Gastrocnemius medialis (tissue), 4 donors: ENCODE measurements around the gene EBNA1BP2. TPM values are rescaled to one million over a fixed set of nuclear protein-coding genes. Genes with fewer than 3 reads are reported as not detected.

Source experiments
- ATAC-seq, 2 donors: fragments of 150-250 bp; one replicate each; pipeline ENCODE4 v1.9.1; 2016
- DNase-seq, 2 donors: peaks; one replicate each; pipeline ENCODE4 v3.0.0-alpha.2; 2019
- H3K27ac ChIP-seq, 4 donors: fragments of 200-600 bp; sonication (generic); 1 replicate in 1 of 4; 2 replicates in 3 of 4; pipeline ENCODE4 v1.5.1; 2016 to 2018; ENCODE audit warnings: mild to moderate bottlenecking in 2 of 4, moderate library complexity in 1 of 4
- H3K27me3 ChIP-seq, 3 donors: fragments of 200-600 bp; sonication (generic) in 2 of 3; 1 replicate in 1 of 3; 2 replicates in 2 of 3; pipeline versions ENCODE4 v1.5.1 to v1.6.0; 2016 to 2019; ENCODE audit warnings: mild to moderate bottlenecking in 1 of 3, moderate library complexity in 1 of 3
- H3K36me3 ChIP-seq, 2 donors: fragments of 200-600 bp; sonication (generic) in 1 of 2; one replicate each; pipeline ENCODE4 v1.5.1; 2017 to 2018
- H3K4me1 ChIP-seq, 2 donors: fragments of 200-600 bp; sonication (generic) in 1 of 2; one replicate each; pipeline ENCODE4 v1.5.1; 2016 to 2017; ENCODE audit warnings: mild to moderate bottlenecking in 2 of 2
- H3K4me3 ChIP-seq, 4 donors: fragments of 200-600 bp; sonication (generic) in 3 of 4; 1 replicate in 1 of 4; 2 replicates in 3 of 4; pipeline ENCODE4 v1.5.1; 2016 to 2019; ENCODE audit warnings: mild to moderate bottlenecking in 2 of 4
- H3K9me3 ChIP-seq, 3 donors: fragments of 200-600 bp; sonication (generic) in 2 of 3; 1 replicate in 1 of 3; 2 replicates in 2 of 3; pipeline ENCODE4 v1.5.1; 2016 to 2019
- POLR2A ChIP-seq, 2 donors: fragments of 450-650 bp; IDR thresholded peaks; one replicate each; pipeline ENCODE4 v1.6.1; 2017; ENCODE audit warnings: antibody characterized with exemption in 2 of 2, mild to moderate bottlenecking in 2 of 2, moderate library complexity in 2 of 2
- in situ Hi-C, 4 donors: fragments of 200-750 bp; cut with MboI; loops; one replicate each; pipeline versions ENCODE4 v1.15.0 to v1.8.0; 2017; ENCODE audit warnings: low sequenced_read_pairs in 4 of 4
- intact Hi-C: fragments of 100-400 bp; cut with DNase I; formaldehyde crosslinking; loops from one replicate; pipeline ENCODE4 v1.15.1; 2023; ENCODE audit warnings: low total_unique reads
- total RNA-seq, 4 donors: library from RNA; depleted of rRNA; stranded (reverse); fragments of >200 nt; gene quantifications; one replicate each; pipeline versions ENCODE4 v1.1.0 to v1.2.3, GENCODE V29; 2016
- TF ChIP-seq, protein P1 (sequence below), 5 experiments: fragments of 450-650 bp in 3 of 5; fragments of 200-600 bp in 2 of 5; sonication (generic) in 2 of 5; IDR thresholded peaks in 4 of 5; conservative IDR thresholded peaks in 1 of 5; 1 replicate in 4 of 5; 2 replicates in 1 of 5; pipeline ENCODE4 v1.5.1; 2016 to 2019; ENCODE audit warnings: antibody characterized with exemption in 5 of 5, mild to moderate bottlenecking in 3 of 5, moderate library complexity in 3 of 5

EBNA1BP2 gene
- total RNA-seq, 4 donors from 2014 or later = 41.2 to 68.4 (median 59.1) TPM

- intact Hi-C loops (no loop called here), in situ Hi-C loops (no loop called here)
- no peaks in the 10 kb centered on the region for H3K27me3 ChIP-seq
- no peaks in the 10 kb centered on the region for H3K9me3 ChIP-seq
- ATAC-seq = no peak
- peaks cover 0 to 6% of the 10 kb centered on the region in 2 donors for H3K4me1 ChIP-seq
- H3K27ac ChIP-seq = no peak overlapping the region
- DNase-seq = no peak
- no peak overlapping the region for H3K4me3 ChIP-seq
- H3K36me3 ChIP-seq = no peaks in the 10 kb centered on the region
- TF ChIP-seq POLR2A (IDR thresholded peaks at IDR 0.05) = no peak
- TF ChIP-seq, protein P1, sequence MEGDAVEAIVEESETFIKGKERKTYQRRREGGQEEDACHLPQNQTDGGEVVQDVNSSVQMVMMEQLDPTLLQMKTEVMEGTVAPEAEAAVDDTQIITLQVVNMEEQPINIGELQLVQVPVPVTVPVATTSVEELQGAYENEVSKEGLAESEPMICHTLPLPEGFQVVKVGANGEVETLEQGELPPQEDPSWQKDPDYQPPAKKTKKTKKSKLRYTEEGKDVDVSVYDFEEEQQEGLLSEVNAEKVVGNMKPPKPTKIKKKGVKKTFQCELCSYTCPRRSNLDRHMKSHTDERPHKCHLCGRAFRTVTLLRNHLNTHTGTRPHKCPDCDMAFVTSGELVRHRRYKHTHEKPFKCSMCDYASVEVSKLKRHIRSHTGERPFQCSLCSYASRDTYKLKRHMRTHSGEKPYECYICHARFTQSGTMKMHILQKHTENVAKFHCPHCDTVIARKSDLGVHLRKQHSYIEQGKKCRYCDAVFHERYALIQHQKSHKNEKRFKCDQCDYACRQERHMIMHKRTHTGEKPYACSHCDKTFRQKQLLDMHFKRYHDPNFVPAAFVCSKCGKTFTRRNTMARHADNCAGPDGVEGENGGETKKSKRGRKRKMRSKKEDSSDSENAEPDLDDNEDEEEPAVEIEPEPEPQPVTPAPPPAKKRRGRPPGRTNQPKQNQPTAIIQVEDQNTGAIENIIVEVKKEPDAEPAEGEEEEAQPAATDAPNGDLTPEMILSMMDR (IDR thresholded peaks at IDR 0.05 in 4 of 5, conservative IDR thresholded peaks at IDR 0.05 in 1 of 5) = no peak
Measured at GRCh38 chr1:43204394-43204793, 32.3 kb upstream of the EBNA1BP2 start.

GRCh38 chr1:43203859-43204258 is 31.8 kb upstream of the EBNA1BP2 start:
- DNase-seq (no peak), ATAC-seq (no peak)
- in situ Hi-C loops = no loop called here
- H3K27me3 ChIP-seq = no peaks in the 10 kb centered on the region
- H3K27ac ChIP-seq = no peak overlapping the region
- H3K4me3 ChIP-seq = no peak overlapping the region
- H3K4me1 ChIP-seq = peaks cover 0 to 6% of the 10 kb centered on the region in 2 donors
- TF ChIP-seq POLR2A (IDR thresholded peaks at IDR 0.05) = no peak
- TF ChIP-seq, protein P1 (IDR thresholded peaks at IDR 0.05 in 4 of 5, conservative IDR thresholded peaks at IDR 0.05 in 1 of 5) = no peak
- no peaks in the 10 kb centered on the region for H3K9me3 ChIP-seq
- intact Hi-C loops = no loop called here
- H3K36me3 ChIP-seq = no peaks in the 10 kb centered on the region

DNA sequence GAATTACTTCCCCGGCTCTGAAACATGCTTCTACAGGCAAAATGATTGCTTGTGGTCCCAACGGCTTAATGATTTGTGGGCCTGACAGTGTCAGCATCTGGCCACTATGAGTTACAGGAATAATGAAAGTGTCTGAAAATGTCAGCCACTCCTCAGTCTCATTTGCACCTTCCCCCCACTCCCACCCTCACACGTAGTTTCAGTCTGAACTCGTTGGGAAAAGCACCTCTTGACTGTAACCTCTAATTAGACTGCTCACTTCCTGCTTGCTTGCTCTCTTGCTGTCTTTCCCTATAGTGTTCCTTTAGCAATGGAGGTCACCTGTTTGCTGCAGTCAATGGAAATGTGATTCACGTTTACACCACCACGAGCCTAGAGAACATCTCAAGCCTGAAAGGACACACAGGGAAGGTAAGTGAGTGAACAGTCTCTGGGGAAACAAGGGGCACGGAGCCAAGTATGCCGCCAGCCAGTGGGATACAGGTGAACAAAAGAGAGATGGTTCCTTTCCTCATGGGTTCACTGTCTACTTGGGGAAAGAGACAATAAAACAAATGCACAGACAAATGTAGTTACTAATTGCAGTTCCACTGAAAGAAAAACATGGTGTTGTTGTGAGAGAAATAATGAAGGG is 27.1 kb upstream of the EBNA1BP2 start:
- no peak for ATAC-seq
- peaks cover 0 to 3% (median 0%) of the 10 kb centered on the region in 3 donors for H3K27me3 ChIP-seq
- no peaks in the 10 kb centered on the region for H3K36me3 ChIP-seq
- H3K4me3 ChIP-seq = no peak overlapping the region
- intact Hi-C loops = no loop called here
- DNase-seq = no peak
- H3K27ac ChIP-seq = no peak overlapping the region
- in situ Hi-C loops = no loop called here
- no peaks in the 10 kb centered on the region for H3K9me3 ChIP-seq
- H3K4me1 ChIP-seq = no peaks in the 10 kb centered on the region
- no peak for TF ChIP-seq POLR2A (IDR thresholded peaks at IDR 0.05)
- TF ChIP-seq, protein P1 (IDR thresholded peaks at IDR 0.05 in 4 of 5, conservative IDR thresholded peaks at IDR 0.05 in 1 of 5) = no peak

DNA sequence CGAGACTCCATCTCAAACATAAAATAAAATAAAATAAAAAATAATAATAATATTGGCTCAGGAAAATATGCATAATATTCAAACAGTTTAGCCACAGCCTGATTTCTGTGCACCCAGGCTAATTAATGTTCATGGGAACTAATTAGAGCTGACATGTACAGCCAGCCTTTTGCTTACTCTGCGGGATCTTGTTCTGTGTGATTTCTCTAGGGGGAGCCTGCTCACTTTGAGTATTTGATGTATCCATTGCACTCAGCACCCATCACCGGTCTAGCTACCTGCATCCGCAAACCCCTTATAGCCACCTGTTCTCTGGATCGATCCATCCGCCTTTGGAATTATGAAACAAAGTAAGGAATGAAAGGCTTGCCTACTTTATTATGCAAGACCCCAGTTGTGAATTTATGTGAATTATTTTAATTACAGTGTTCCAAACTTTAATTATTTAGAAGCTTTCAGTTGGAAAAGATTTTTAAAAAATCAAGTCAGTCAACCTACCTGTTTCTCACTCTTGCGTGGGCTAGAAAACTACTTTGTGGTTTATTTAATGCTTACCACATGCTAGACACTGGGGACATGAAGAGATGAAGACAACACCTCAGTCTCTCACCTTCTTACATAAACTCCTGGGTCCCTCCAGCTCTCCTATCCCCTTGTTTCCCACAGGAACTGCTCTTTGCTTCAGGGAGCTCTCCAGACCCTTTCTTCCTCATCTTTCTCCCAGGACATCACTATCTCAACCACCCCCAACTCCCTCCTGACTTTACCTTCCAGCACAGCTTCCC is 25.4 kb upstream of the EBNA1BP2 start:
- H3K9me3 ChIP-seq = no peaks in the 10 kb centered on the region
- H3K27me3 ChIP-seq = peaks cover 0 to 3% (median 0%) of the 10 kb centered on the region in 3 donors
- no peak overlapping the region for H3K27ac ChIP-seq
- DNase-seq (no peak), ATAC-seq (no peak)
- intact Hi-C loops = no loop called here
- no peaks in the 10 kb centered on the region for H3K4me1 ChIP-seq
- H3K4me3 ChIP-seq = no peak overlapping the region
- in situ Hi-C loops = no loop called here
- TF ChIP-seq, protein P1 (IDR thresholded peaks at IDR 0.05 in 4 of 5, conservative IDR thresholded peaks at IDR 0.05 in 1 of 5) = no peak
- no peak for TF ChIP-seq POLR2A (IDR thresholded peaks at IDR 0.05)
- no peaks in the 10 kb centered on the region for H3K36me3 ChIP-seq
